Body of pancreas (tissue), 4 donors: ENCODE results near the gene SCFD2.

Source experiments
- POLR2A ChIP-seq, 3 donors: fragments of 450-650 bp; IDR thresholded peaks; one replicate each; pipeline ENCODE4 v1.6.1; 2016; ENCODE audit warnings: antibody characterized with exemption in 3 of 3, mild to moderate bottlenecking in 2 of 3
- TF ChIP-seq, protein P1 (sequence below), 7 experiments: fragments of 450-650 bp in 4 of 7; fragments of 200-600 bp in 3 of 7; sonication (generic) in 3 of 7; IDR thresholded peaks; one replicate each; pipeline ENCODE4 v1.5.1; 2016 to 2019; ENCODE audit warnings: antibody characterized with exemption in 7 of 7

DNA sequence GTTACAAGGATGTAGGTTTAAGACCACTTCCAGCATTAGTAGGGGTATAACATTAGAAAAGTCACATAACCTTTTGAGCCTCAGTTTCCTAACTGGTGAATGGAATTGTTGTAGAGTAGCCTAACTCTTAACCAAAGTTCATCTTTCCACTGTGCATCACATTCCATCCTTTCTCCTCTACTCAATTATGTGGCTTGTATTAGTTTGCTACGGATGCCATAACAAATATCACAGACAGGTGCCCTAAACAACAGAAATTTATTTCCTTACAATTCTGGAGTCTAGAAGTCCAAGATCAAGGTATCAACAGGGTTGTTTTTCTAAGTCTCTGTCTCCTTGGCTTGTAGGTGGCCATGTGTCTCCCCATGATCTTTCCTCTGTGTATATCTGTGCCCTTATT is 271.8 kb downstream of the SCFD2 start:
- TF ChIP-seq, protein P1, sequence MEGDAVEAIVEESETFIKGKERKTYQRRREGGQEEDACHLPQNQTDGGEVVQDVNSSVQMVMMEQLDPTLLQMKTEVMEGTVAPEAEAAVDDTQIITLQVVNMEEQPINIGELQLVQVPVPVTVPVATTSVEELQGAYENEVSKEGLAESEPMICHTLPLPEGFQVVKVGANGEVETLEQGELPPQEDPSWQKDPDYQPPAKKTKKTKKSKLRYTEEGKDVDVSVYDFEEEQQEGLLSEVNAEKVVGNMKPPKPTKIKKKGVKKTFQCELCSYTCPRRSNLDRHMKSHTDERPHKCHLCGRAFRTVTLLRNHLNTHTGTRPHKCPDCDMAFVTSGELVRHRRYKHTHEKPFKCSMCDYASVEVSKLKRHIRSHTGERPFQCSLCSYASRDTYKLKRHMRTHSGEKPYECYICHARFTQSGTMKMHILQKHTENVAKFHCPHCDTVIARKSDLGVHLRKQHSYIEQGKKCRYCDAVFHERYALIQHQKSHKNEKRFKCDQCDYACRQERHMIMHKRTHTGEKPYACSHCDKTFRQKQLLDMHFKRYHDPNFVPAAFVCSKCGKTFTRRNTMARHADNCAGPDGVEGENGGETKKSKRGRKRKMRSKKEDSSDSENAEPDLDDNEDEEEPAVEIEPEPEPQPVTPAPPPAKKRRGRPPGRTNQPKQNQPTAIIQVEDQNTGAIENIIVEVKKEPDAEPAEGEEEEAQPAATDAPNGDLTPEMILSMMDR (IDR thresholded peaks at IDR 0.05): no peak
- no peak for TF ChIP-seq POLR2A (IDR thresholded peaks at IDR 0.05)
